H1 (cell line): ENCODE results near the gene NCAPD2. TPM values are rescaled to one million over a fixed set of nuclear protein-coding genes. Genes with fewer than 3 reads are reported as not detected.
"Not testable (repeated sequence)": the region's sequence is repeated elsewhere in the genome, so short reads cannot be mapped to it uniquely, and the experiment has no call there.

Experiments
- CTCF ChIA-PET: fragments of 300-600 bp; sonication (Branson Sonifier 250); formaldehyde crosslinking; loops from one replicate; lab custom pipeline; 2021; ENCODE audit not compliant: partially characterized antibody; lab: Charles Lee
- POLR2A ChIA-PET: fragments of 300-600 bp; sonication (Branson Sonifier 250); formaldehyde crosslinking; loops from one replicate; lab custom pipeline; 2021; ENCODE audit warnings: inconsistent platforms; ENCODE audit not compliant: partially characterized antibody; lab: Charles Lee
- DNase-seq, 2 experiments: peaks; one replicate each; pipeline versions ENCODE4 v3.0.0 to v3.0.0-alpha.2; 2010 to 2022; ENCODE audit warnings: low spot score in 2 of 2, low read depth in 1 of 2, mixed read lengths in 1 of 2
- FAIRE-seq: peaks from 2 replicates; lab custom pipeline; 2011; peaks lifted over from hg19 to GRCh38; lab: Jason Lieb, UNC
- H2AFZ ChIP-seq: 2 replicates; pipeline ENCODE4 v1.8.1; 2012; ENCODE audit warnings: low read length, inconsistent platforms
- H2AK5ac ChIP-seq: 2 replicates; pipeline ENCODE4 v1.6.1; 2013; ENCODE audit warnings: low read depth, low read length
- H2BK120ac ChIP-seq: replicated peaks from 2 replicates; pipeline ENCODE3; 2013; ENCODE audit warnings: low read depth, low read length, inconsistent platforms
- H2BK12ac ChIP-seq: 2 replicates; pipeline ENCODE4 v1.6.1; 2013; ENCODE audit warnings: low read depth, low read length
- H2BK15ac ChIP-seq: 2 replicates; pipeline ENCODE4 v1.6.1; 2013; ENCODE audit warnings: low read length
- H2BK20ac ChIP-seq: 2 replicates; pipeline ENCODE4 v1.6.1; 2013; ENCODE audit warnings: low read length
- H2BK5ac ChIP-seq: 2 replicates; pipeline ENCODE4 v1.6.1; 2013; ENCODE audit warnings: low read depth, low read length
- H3K14ac ChIP-seq: 2 replicates; pipeline ENCODE4 v1.6.1; 2013; ENCODE audit warnings: inconsistent platforms; ENCODE audit not compliant: insufficient read length
- H3K18ac ChIP-seq: 2 replicates; pipeline ENCODE4 v1.6.1; 2013; ENCODE audit warnings: low read length; ENCODE audit errors: extremely low read depth
- H3K23ac ChIP-seq: 2 replicates; pipeline ENCODE4 v1.6.1; 2013; ENCODE audit warnings: inconsistent platforms; ENCODE audit not compliant: insufficient read length
- H3K23me2 ChIP-seq: 2 replicates; pipeline ENCODE4 v1.6.1; 2013; ENCODE audit warnings: low read depth, low read length
- H3K27ac ChIP-seq: 2 replicates; pipeline ENCODE4 v1.6.1; 2011; ENCODE audit warnings: low read depth, low read length, inconsistent platforms
- H3K27me3 ChIP-seq, 4 experiments: replicated peaks in 1 of 4; 1 replicate in 1 of 4; 2 replicates in 3 of 4; pipeline versions ENCODE4 v1.6.1 to v1.8.1; 2011 to 2013; ENCODE audit warnings: low read length in 3 of 4, mild to moderate bottlenecking in 3 of 4, inconsistent platforms in 2 of 4, mixed read lengths in 2 of 4, moderate library complexity in 1 of 4; ENCODE audit not compliant: control insufficient read depth in 3 of 4, insufficient read depth in 3 of 4; ENCODE audit errors: extremely low read depth in 1 of 4
- H3K36me3 ChIP-seq, 4 experiments: 2 replicates each; pipeline versions ENCODE4 v1.6.1 to v1.8.1; 2011 to 2013; ENCODE audit warnings: mild to moderate bottlenecking in 4 of 4, low read length in 3 of 4, moderate library complexity in 2 of 4, control low read depth in 1 of 4, inconsistent platforms in 1 of 4; ENCODE audit not compliant: insufficient read depth in 4 of 4, control insufficient read depth in 2 of 4
- H3K4ac ChIP-seq: replicated peaks from 2 replicates; pipeline ENCODE3; 2013; ENCODE audit warnings: low read length, low read depth, mixed read lengths, inconsistent platforms; ENCODE audit not compliant: insufficient read length
- H3K4me1 ChIP-seq, 4 experiments: replicated peaks in 1 of 4; 1 replicate in 1 of 4; 2 replicates in 3 of 4; pipeline versions ENCODE4 v1.6.1 to v1.8.1; 2011 to 2013; ENCODE audit warnings: low read length in 3 of 4, inconsistent platforms in 2 of 4, mixed read lengths in 1 of 4; ENCODE audit not compliant: insufficient read depth in 4 of 4, control insufficient read depth in 3 of 4
- H3K4me2 ChIP-seq, 2 experiments: 2 replicates each; pipeline versions ENCODE4 v1.6.1 to v1.8.1; 2011 to 2013; ENCODE audit warnings: low read depth in 2 of 2, low read length in 2 of 2, control low read depth in 1 of 2, inconsistent platforms in 1 of 2, mild to moderate bottlenecking in 1 of 2; ENCODE audit not compliant: insufficient read depth in 1 of 2
- H3K4me3 ChIP-seq, 4 experiments: fragments of 200-600, 300-600 bp in 1 of 4; sonication (generic), shearing (Covaris generic), sonication (Bioruptor Twin) in 1 of 4; 2 replicates each; pipeline versions ENCODE4 v1.5.1 to v1.8.1; 2011 to 2016; ENCODE audit warnings: low read length in 4 of 4, low read depth in 3 of 4, control low read depth in 2 of 4, inconsistent platforms in 2 of 4, mild to moderate bottlenecking in 2 of 4, mixed read lengths in 1 of 4, moderate library complexity in 1 of 4; ENCODE audit not compliant: insufficient read depth in 2 of 4; ENCODE audit errors: extremely low read depth in 1 of 4
- H3K56ac ChIP-seq: replicated peaks from 2 replicates; pipeline ENCODE3; 2013; ENCODE audit warnings: low read depth, mild to moderate bottlenecking, mixed read lengths, low read length, inconsistent platforms; ENCODE audit not compliant: insufficient read length
- H3K79me1 ChIP-seq: 2 replicates; pipeline ENCODE4 v1.6.1; 2013; ENCODE audit warnings: low read depth, low read length, control low read depth
- H3K79me2 ChIP-seq, 2 experiments: 2 replicates each; pipeline versions ENCODE4 v1.6.1 to v1.8.1; 2012 to 2013; ENCODE audit warnings: low read length in 2 of 2, mild to moderate bottlenecking in 2 of 2, inconsistent platforms in 1 of 2; ENCODE audit not compliant: insufficient read depth in 2 of 2, control insufficient read depth in 1 of 2
- H3K9ac ChIP-seq, 4 experiments: replicated peaks in 1 of 4; 1 replicate in 1 of 4; 2 replicates in 3 of 4; pipeline versions ENCODE4 v1.6.1 to v1.8.1; 2011 to 2013; ENCODE audit warnings: low read depth in 3 of 4, low read length in 3 of 4, control low read depth in 2 of 4, mild to moderate bottlenecking in 2 of 4, moderate library complexity in 2 of 4, inconsistent platforms in 1 of 4; ENCODE audit errors: extremely low read depth in 1 of 4
- H3K9me3 ChIP-seq, 2 experiments: 2 replicates each; pipeline versions ENCODE4 v1.6.1 to v1.8.1; 2012 to 2013; ENCODE audit warnings: mild to moderate bottlenecking in 2 of 2, moderate library complexity in 2 of 2, control low read depth in 1 of 2, inconsistent platforms in 1 of 2, low read depth in 1 of 2, low read length in 1 of 2, mixed read lengths in 1 of 2; ENCODE audit not compliant: insufficient read depth in 2 of 2
- H4K20me1 ChIP-seq, 2 experiments: replicated peaks in 1 of 2; 2 replicates each; pipeline versions ENCODE3 to v1.8.1; 2011 to 2013; ENCODE audit warnings: inconsistent platforms in 2 of 2, low read length in 2 of 2, mild to moderate bottlenecking in 1 of 2; ENCODE audit not compliant: insufficient read depth in 2 of 2, control insufficient read depth in 1 of 2
- H4K5ac ChIP-seq: 2 replicates; pipeline ENCODE4 v1.6.1; 2013; ENCODE audit warnings: low read length, low read depth, mixed read lengths, inconsistent platforms; ENCODE audit not compliant: insufficient read length
- H4K8ac ChIP-seq: 2 replicates; pipeline ENCODE4 v1.8.0; 2013; ENCODE audit warnings: mild to moderate bottlenecking, moderate library complexity, low read length, inconsistent platforms; ENCODE audit not compliant: insufficient read depth; ENCODE audit errors: extremely low read depth
- H4K91ac ChIP-seq: replicated peaks from 2 replicates; pipeline ENCODE3; 2013; ENCODE audit warnings: low read length, mixed read lengths, inconsistent platforms; ENCODE audit not compliant: insufficient read length
- CTCF ChIP-seq, 3 experiments: IDR thresholded peaks; 1 replicate in 2 of 3; 2 replicates in 1 of 3; pipeline versions ENCODE4 v1.5.1 to v1.6.1; 2011; ENCODE audit warnings: low read length in 3 of 3, mild to moderate bottlenecking in 3 of 3, inconsistent platforms in 2 of 3, low read depth in 1 of 3, moderate library complexity in 1 of 3; ENCODE audit not compliant: insufficient read depth in 1 of 3; ENCODE audit errors: control extremely low read depth in 1 of 3
- POLR2AphosphoS5 ChIP-seq: IDR thresholded peaks from 2 replicates; pipeline ENCODE4 v1.6.1; 2011; ENCODE audit warnings: low read depth, low read length
- RAD21 ChIP-seq, 2 experiments: IDR thresholded peaks in 1 of 2; conservative IDR thresholded peaks in 1 of 2; 2 replicates each; pipeline ENCODE4 v1.6.1; 2011; ENCODE audit warnings: low read depth in 2 of 2, low read length in 2 of 2, improper control_type of control experiment in 1 of 2, inconsistent platforms in 1 of 2, mild to moderate bottlenecking in 1 of 2, moderate library complexity in 1 of 2
- SP1 ChIP-seq: IDR thresholded peaks from 2 replicates; pipeline ENCODE4 v1.6.1; 2011; ENCODE audit warnings: low read depth, low read length
- TEAD4 ChIP-seq: IDR thresholded peaks from 2 replicates; pipeline ENCODE4 v1.6.1; 2012; ENCODE audit warnings: low read depth, low read length, inconsistent platforms, mixed read lengths
- USF2 ChIP-seq: IDR thresholded peaks from 2 replicates; pipeline ENCODE4 v1.6.1; 2011; ENCODE audit warnings: low read length, improper control_type of control experiment
- YY1 ChIP-seq: IDR thresholded peaks from 2 replicates; pipeline ENCODE4 v1.6.1; 2011; ENCODE audit warnings: low read depth, mild to moderate bottlenecking, low read length
- WGBS, 2 experiments: shearing (Covaris generic) in 1 of 2; methylation state at CpG; one replicate each; pipeline versions ENCODE4 v1.1.6 to v1.1.7; 2013 to 2015; ENCODE audit warnings: low lambda C conversion rate in 2 of 2, mixed read lengths in 2 of 2, inconsistent platforms in 1 of 2, low coverage in 1 of 2, missing lambda C conversion rate in 1 of 2; ENCODE audit not compliant: insufficient replicate concordance in 2 of 2, insufficient coverage in 1 of 2, insufficient read length in 1 of 2; ENCODE audit errors: extremely low coverage in 1 of 2, missing lambda C conversion rate in 1 of 2; 5-methylcytosine and 5-hydroxymethylcytosine counted together
- polyA plus RNA-seq, 7 experiments: library from polyadenylated mRNA; depleted of rRNA in 3 of 7; stranded (reverse) in 5 of 7; unstranded in 2 of 7; fragments of >200 nt in 5 of 7; fragments of 200-250 nt in 2 of 7; gene quantifications; 1 replicate in 5 of 7; 2 replicates in 1 of 7; 4 replicates in 1 of 7; pipeline versions ENCODE4 v1.2.1 to v1.2.3, GENCODE V29; 2011 to 2013; ENCODE audit warnings: missing spikeins in 2 of 7, mixed read lengths in 2 of 7
- total RNA-seq: library from RNA; stranded (reverse); fragmentation: NEBNext Ultra II Directional; extraction: Animal tissue kit (Norgen Biotek cat#: 25700); gene quantifications from 2 replicates; pipeline ENCODE4 v1.2.1, GENCODE V29; 2021

NCAPD2 gene
- total and polyA plus RNA-seq, 2 of the 8 experiments (the other 6 are each of a cell fraction or from before 2014, with no cell fraction given), result 55.8 to 132 TPM

GRCh38 chr12:6537580-6538419, 43.9 kb downstream of the NCAPD2 start:
- not testable (repeated sequence) for H3K9me3 ChIP-seq, H4K91ac ChIP-seq, H3K56ac ChIP-seq, H3K79me1 ChIP-seq, H4K8ac ChIP-seq, H3K9ac ChIP-seq, H2BK20ac ChIP-seq, H3K18ac ChIP-seq, H2AK5ac ChIP-seq, FAIRE-seq, H2BK5ac ChIP-seq, H4K5ac ChIP-seq, H2AFZ ChIP-seq, H2BK12ac ChIP-seq, H3K4me3 ChIP-seq, H3K4ac ChIP-seq, H2BK120ac ChIP-seq, H3K27me3 ChIP-seq, H3K27ac ChIP-seq, H3K14ac ChIP-seq, H3K4me2 ChIP-seq, H2BK15ac ChIP-seq, H3K23ac ChIP-seq
- H3K79me2 ChIP-seq, result peaks cover 3 to 22% of the 10 kb centered on the region in 2 experiments; a peak in 3 of 4 replicates
- DNase-seq, result peak in 1 of 2 experiments; percentile 85
- H3K23me2 ChIP-seq, result peaks cover 13% of the 10 kb centered on the region
- POLR2A ChIA-PET, result interaction anchor here (0.6 to 11.4 kb wide), 42 partner anchors 12 to 483 kb away, joined by 3 to 665 read pairs (median 5); partner anchors contain the start of genes CHD4, IFFO1, MRPL51 and NCAPD2
- peaks cover 0 to 15% (median 11%) of the 10 kb centered on the region in 4 experiments; a peak in 6 of 7 replicates for H3K4me1 ChIP-seq
- CTCF ChIA-PET, result interaction anchor here (0.7 to 24.9 kb wide), 26 partner anchors 9 to 299 kb away, joined by 3 to 462 read pairs (median 5); partner anchors contain the start of genes IFFO1 and NOP2
- peaks cover 23 to 39% (median 28%) of the 10 kb centered on the region in 4 experiments for H3K36me3 ChIP-seq
- WGBS, 2 experiments, result 75% methylated on average over 17 of the region's 17 CpGs; no CpG with 5 or more reads in 1 of the 2 experiments
- H4K20me1 ChIP-seq, result peaks cover 10 to 23% of the 10 kb centered on the region in 2 experiments
- TF ChIP-seq CTCF (IDR thresholded peaks at IDR 0.05; ENCODE audit: control extremely low read depth in 1 of 3, insufficient read depth in 1 of 3, low read depth in 1 of 3, low read length in 3 of 3) (peak in 2 of 3 experiments; percentile 61 to 77; a peak in 3 of 4 replicates), TEAD4 (peak; percentile 59), YY1 (0 out of 2 replicates have a peak, but pooled peaks have one; percentile 19), SP1 (peak; percentile 84; the same call in 1 of the 2 replicates), POLR2AphosphoS5 (peak; percentile 89; the same call in 1 of the 2 replicates), RAD21 (IDR thresholded peaks at IDR 0.05 in 1 of 2, conservative IDR thresholded peaks at IDR 0.05 in 1 of 2; ENCODE audit: low read depth in 2 of 2, low read length in 2 of 2) (peak; percentile 43 to 48), USF2 (peak; percentile 6; the same call in 1 of the 2 replicates)
